ENCODE measurements around the gene CRYBG2. TPM values are rescaled to one million over a fixed set of nuclear protein-coding genes. Genes with fewer than 3 reads are reported as not detected.

Gene CRYBG2
- total and polyA plus RNA-seq, 2 of the 13 experiments (the other 11 are each of a cell fraction or from before 2014, with no cell fraction given), result 1.3 to 2.9 TPM

DNA sequence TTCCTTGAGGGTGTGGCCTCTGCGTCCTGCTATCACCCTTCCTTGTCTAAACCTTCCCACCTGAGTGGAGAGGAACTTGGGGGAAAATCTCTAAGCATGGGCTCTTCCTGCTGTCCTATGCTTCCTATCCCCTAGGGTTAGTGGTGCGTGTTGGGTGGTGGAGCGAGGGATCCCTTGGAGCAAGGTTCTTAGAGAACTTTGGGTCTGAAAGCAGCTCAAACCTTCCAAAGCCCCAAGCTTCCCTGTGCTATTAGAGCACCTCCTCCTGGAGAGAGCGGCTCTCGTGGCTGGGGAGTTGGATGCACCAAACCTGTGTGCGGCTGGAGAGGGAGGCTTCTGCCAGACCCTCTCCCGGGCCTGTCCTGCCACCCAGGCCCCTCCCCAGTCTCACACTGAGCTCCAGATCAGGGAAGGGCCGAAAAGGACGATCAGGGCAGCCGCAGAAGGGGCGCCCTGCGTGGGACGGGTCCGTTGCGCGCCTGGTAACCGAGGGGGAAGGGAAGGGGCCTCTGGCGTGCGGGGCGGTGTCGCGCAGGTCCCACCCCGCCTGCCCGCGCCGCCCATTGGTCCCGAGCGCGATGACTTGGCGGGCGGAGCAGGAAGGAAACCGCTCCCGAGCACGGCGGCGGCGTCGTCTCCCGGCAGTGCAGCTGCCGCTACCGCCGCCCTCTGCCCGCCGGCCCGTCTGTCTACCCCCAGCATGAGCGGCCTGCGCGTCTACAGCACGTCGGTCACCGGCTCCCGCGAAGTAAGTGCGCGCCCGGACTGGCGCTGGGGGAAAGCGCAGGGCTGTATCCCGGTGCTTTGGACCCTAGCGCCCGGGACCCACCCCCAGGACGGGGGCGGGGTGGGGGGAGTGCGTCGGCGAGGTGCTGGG is 74.2 kb downstream of the CRYBG2 start, which contains the start of gene SH3BGRL3 (continued):
- TF ChIP-seq TBL1XR1 (IDR thresholded peaks at IDR 0.05; ENCODE audit: borderline replicate concordance, low read length, partially characterized antibody) (no peak), HBP1 (CRISPR knock-in tag; IDR thresholded peaks at IDR 0.05; ENCODE audit: low read depth) (no peak), FOXC1 (CRISPR knock-in tag; IDR thresholded peaks at IDR 0.05; ENCODE audit: borderline replicate concordance) (no peak; the same call in 1 of the 2 replicates), KLF15 (CRISPR knock-in tag; IDR thresholded peaks at IDR 0.05; ENCODE audit: borderline replicate concordance) (no peak), MEIS1 (CRISPR knock-in tag; IDR thresholded peaks at IDR 0.05; ENCODE audit: borderline replicate concordance) (peak; percentile 28; the same call in 1 of the 2 replicates), SMAD9 (CRISPR knock-in tag; IDR thresholded peaks at IDR 0.05) (no peak), MAF1 (CRISPR knock-in tag; IDR thresholded peaks at IDR 0.05; ENCODE audit: borderline replicate concordance) (no peak), ZNF670 (CRISPR knock-in tag; IDR thresholded peaks at IDR 0.05; ENCODE audit: borderline replicate concordance) (no peak; the same call in 1 of the 2 replicates), KLF6 (CRISPR knock-in tag; IDR thresholded peaks at IDR 0.05) (no peak), HES4 (CRISPR knock-in tag; IDR thresholded peaks at IDR 0.05; ENCODE audit: borderline replicate concordance) (peak; percentile 70; the same call in 1 of the 2 replicates), CSRNP2 (CRISPR knock-in tag; conservative IDR thresholded peaks at IDR 0.05; ENCODE audit: low read depth) (no peak), KLF11 (CRISPR knock-in tag; IDR thresholded peaks at IDR 0.05) (no peak), SRY (CRISPR knock-in tag; IDR thresholded peaks at IDR 0.05) (no peak), ZNF574 (CRISPR knock-in tag; IDR thresholded peaks at IDR 0.05) (peak; percentile 69; the same call in 1 of the 2 replicates), ZNF850 (CRISPR knock-in tag; conservative IDR thresholded peaks at IDR 0.05) (no peak), CHD2 (IDR thresholded peaks at IDR 0.05; ENCODE audit: low read depth, low read length) (no peak), ZNF24 (IDR thresholded peaks at IDR 0.05) (no peak), ZNF607 (CRISPR knock-in tag; IDR thresholded peaks at IDR 0.05; ENCODE audit: borderline replicate concordance) (no peak; the same call in 1 of the 2 replicates)
- TF ChIP-seq, protein P1, sequence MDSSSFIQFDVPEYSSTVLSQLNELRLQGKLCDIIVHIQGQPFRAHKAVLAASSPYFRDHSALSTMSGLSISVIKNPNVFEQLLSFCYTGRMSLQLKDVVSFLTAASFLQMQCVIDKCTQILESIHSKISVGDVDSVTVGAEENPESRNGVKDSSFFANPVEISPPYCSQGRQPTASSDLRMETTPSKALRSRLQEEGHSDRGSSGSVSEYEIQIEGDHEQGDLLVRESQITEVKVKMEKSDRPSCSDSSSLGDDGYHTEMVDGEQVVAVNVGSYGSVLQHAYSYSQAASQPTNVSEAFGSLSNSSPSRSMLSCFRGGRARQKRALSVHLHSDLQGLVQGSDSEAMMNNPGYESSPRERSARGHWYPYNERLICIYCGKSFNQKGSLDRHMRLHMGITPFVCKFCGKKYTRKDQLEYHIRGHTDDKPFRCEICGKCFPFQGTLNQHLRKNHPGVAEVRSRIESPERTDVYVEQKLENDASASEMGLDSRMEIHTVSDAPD (CRISPR knock-in tag; IDR thresholded peaks at IDR 0.05), result peak; percentile 19; the same call in 1 of the 2 replicates
- TF ChIP-seq, protein P2, sequence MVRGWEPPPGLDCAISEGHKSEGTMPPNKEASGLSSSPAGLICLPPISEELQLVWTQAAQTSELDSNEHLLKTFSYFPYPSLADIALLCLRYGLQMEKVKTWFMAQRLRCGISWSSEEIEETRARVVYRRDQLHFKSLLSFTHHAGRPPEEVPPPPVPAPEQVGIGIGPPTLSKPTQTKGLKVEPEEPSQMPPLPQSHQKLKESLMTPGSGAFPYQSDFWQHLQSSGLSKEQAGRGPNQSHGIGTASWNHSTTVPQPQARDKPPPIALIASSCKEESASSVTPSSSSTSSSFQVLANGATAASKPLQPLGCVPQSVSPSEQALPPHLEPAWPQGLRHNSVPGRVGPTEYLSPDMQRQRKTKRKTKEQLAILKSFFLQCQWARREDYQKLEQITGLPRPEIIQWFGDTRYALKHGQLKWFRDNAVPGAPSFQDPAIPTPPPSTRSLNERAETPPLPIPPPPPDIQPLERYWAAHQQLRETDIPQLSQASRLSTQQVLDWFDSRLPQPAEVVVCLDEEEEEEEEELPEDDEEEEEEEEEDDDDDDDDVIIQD (CRISPR knock-in tag; IDR thresholded peaks at IDR 0.05; ENCODE audit: low read depth), result no peak
